ENCODE results near the gene PRSS53. TPM values are rescaled to one million over a fixed set of nuclear protein-coding genes. Genes with fewer than 3 reads are reported as not detected.

Gene PRSS53
- total and polyA plus RNA-seq, 9 donors = 0.30 to 2.9 (median 1.5) TPM

GRCh38 chr16:31043898-31044481 is 44.8 kb downstream of the PRSS53 start:
- Histone ChIP-seq H3K36me3 (no peaks in the 10 kb centered on the region), H3K4me3 (no peak overlapping the region), H3K4me1 (ENCODE audit: insufficient read depth) (no peaks in the 10 kb centered on the region), H3K9me3 (no peaks in the 10 kb centered on the region), H3K27me3 (no peaks in the 10 kb centered on the region), H3K27ac (no peak overlapping the region)
- intact Hi-C loops (cut with DNase I) = loop anchor here in 1 of 4 donors (10.0 kb wide), 1 partner anchor 59 kb away; the partner anchor contains the start of gene HSD3B7
- no peak for DNase-seq
- TF ChIP-seq, protein P1, sequence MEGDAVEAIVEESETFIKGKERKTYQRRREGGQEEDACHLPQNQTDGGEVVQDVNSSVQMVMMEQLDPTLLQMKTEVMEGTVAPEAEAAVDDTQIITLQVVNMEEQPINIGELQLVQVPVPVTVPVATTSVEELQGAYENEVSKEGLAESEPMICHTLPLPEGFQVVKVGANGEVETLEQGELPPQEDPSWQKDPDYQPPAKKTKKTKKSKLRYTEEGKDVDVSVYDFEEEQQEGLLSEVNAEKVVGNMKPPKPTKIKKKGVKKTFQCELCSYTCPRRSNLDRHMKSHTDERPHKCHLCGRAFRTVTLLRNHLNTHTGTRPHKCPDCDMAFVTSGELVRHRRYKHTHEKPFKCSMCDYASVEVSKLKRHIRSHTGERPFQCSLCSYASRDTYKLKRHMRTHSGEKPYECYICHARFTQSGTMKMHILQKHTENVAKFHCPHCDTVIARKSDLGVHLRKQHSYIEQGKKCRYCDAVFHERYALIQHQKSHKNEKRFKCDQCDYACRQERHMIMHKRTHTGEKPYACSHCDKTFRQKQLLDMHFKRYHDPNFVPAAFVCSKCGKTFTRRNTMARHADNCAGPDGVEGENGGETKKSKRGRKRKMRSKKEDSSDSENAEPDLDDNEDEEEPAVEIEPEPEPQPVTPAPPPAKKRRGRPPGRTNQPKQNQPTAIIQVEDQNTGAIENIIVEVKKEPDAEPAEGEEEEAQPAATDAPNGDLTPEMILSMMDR (IDR thresholded peaks at IDR 0.05) = no peak
- no peak for TF ChIP-seq EP300 (IDR thresholded peaks at IDR 0.05)
- no peak for TF ChIP-seq POLR2A (IDR thresholded peaks at IDR 0.05)
- 86 to 94% (median 88%) methylated on average over 4 of the region's 4 CpGs for WGBS, 3 donors

- DNase-seq = no peak
- Histone ChIP-seq H3K4me3 (no peak overlapping the region), H3K27me3 (no peaks in the 10 kb centered on the region), H3K27ac (no peak overlapping the region), H3K4me1 (ENCODE audit: insufficient read depth) (no peaks in the 10 kb centered on the region), H3K9me3 (no peaks in the 10 kb centered on the region), H3K36me3 (no peaks in the 10 kb centered on the region)
- intact Hi-C loops (cut with DNase I) = loop anchor here in 1 of 4 donors (10.0 kb wide), 1 partner anchor 59 kb away; the partner anchor contains the start of gene HSD3B7
- TF ChIP-seq POLR2A (IDR thresholded peaks at IDR 0.05) (no peak), EP300 (IDR thresholded peaks at IDR 0.05) (no peak)
- TF ChIP-seq, protein P1 (IDR thresholded peaks at IDR 0.05) = no peak
- 85 to 100% (median 87%) methylated on average over 1 of the region's 1 CpG for WGBS, 3 donors
These were observed 45.4 kb downstream of the PRSS53 start for GRCh38 chr16:31043352-31043751.

GRCh38 chr16:31042866-31043265 is 45.9 kb downstream of the PRSS53 start:
- TF ChIP-seq, protein P1 (IDR thresholded peaks at IDR 0.05) = no peak
- TF ChIP-seq POLR2A (IDR thresholded peaks at IDR 0.05) = no peak
- TF ChIP-seq EP300 (IDR thresholded peaks at IDR 0.05) = no peak
- Histone ChIP-seq H3K27ac (no peak overlapping the region), H3K36me3 (no peaks in the 10 kb centered on the region), H3K4me1 (ENCODE audit: insufficient read depth) (no peaks in the 10 kb centered on the region), H3K4me3 (no peak overlapping the region), H3K9me3 (no peaks in the 10 kb centered on the region), H3K27me3 (no peaks in the 10 kb centered on the region)
- no peak for DNase-seq
- intact Hi-C loops (cut with DNase I) = loop anchor here in 1 of 4 donors (10.0 kb wide), 1 partner anchor 58 kb away; the partner anchor contains the start of gene HSD3B7
- 84 to 88% (median 86%) methylated on average over 10 of the region's 10 CpGs for WGBS, 3 donors

DNA sequence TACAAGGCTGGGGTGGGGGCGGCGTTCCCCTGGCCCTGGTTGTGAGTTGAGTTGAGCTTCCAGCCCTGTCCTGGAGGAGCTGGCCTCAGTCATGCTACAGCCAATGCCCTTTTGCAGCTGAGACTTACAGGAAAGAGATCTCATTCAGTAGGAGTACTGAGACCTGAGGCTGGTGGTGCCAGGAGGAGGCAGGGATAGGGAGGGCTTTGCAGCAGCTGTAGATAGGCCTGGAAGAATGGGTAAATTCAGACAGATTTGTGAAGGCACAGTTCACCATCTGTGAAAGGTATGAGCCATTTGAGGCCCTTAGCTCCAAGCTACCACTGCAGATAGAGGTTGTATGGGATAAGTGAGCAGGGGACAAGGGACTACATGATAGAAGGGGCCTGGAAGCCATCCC is 49.8 kb downstream of the PRSS53 start:
- H3K4me1 ChIP-seq (ENCODE audit: insufficient read depth) = peaks cover 4% of the 10 kb centered on the region
- intact Hi-C loops (cut with DNase I) = loop anchor here in 1 of 4 donors (10.0 kb wide), 1 partner anchor 54 kb away; the partner anchor contains the start of gene HSD3B7
- no peaks in the 10 kb centered on the region for H3K9me3 ChIP-seq
- no peak overlapping the region for H3K27ac ChIP-seq
- H3K27me3 ChIP-seq = no peaks in the 10 kb centered on the region
- 83 to 100% (median 88%) methylated on average over 2 of the region's 2 CpGs for WGBS, 3 donors
- TF ChIP-seq POLR2A (IDR thresholded peaks at IDR 0.05) = no peak
- TF ChIP-seq, protein P1 (IDR thresholded peaks at IDR 0.05) = no peak
- TF ChIP-seq EP300 (IDR thresholded peaks at IDR 0.05) = no peak
- no peak overlapping the region for H3K4me3 ChIP-seq
- no peak for DNase-seq
- H3K36me3 ChIP-seq = no peaks in the 10 kb centered on the region
